HepG2 (cell line): Measurements from ENCODE around the gene LAMB2. TPM values are rescaled to one million over a fixed set of nuclear protein-coding genes. Genes with fewer than 3 reads are reported as not detected.
A peak's percentile ranks its signal among the peaks of the same experiment; 100 is the strongest.

Experiments
- ARHGAP35 ChIP-seq: sonication (generic); formaldehyde crosslinking; IDR thresholded peaks from 2 replicates; pipeline ENCODE4 v1.9.0; 2022; ENCODE audit warnings: mild to moderate bottlenecking, inconsistent platforms, moderate library complexity, missing genetic modification reagents, borderline replicate concordance
- BCL6 ChIP-seq: IDR thresholded peaks from 2 replicates; pipeline ENCODE4 v1.6.1; 2016; ENCODE audit warnings: missing genetic modification reagents, missing compliant biosample characterization
- CAMTA2 ChIP-seq: sonication (generic); formaldehyde crosslinking; IDR thresholded peaks from 2 replicates; pipeline ENCODE4 v1.4.0; 2020; ENCODE audit warnings: mild to moderate bottlenecking, missing genetic modification reagents, borderline replicate concordance
- ELF1 ChIP-seq: sonication (generic); formaldehyde crosslinking; IDR thresholded peaks from 2 replicates; pipeline ENCODE4 v1.4.0; 2020; ENCODE audit warnings: missing genetic modification reagents
- GPN1 ChIP-seq: sonication (generic); formaldehyde crosslinking; IDR thresholded peaks from 2 replicates; pipeline ENCODE4 v1.5.1; 2020; ENCODE audit warnings: missing genetic modification reagents, borderline replicate concordance
- HNRNPUL1 ChIP-seq: fragments of 200-400 bp; formaldehyde crosslinking; IDR thresholded peaks from 2 replicates; pipeline ENCODE4 v1.6.1; 2017; ENCODE audit warnings: low read depth, mild to moderate bottlenecking, low read length, moderate library complexity
- HOXA7 ChIP-seq: sonication (generic); formaldehyde crosslinking; IDR thresholded peaks from 2 replicates; pipeline ENCODE4 v1.8.1; 2022; ENCODE audit warnings: mild to moderate bottlenecking, missing genetic modification reagents, moderate library complexity
- IRF2 ChIP-seq: IDR thresholded peaks from 2 replicates; pipeline ENCODE4 v1.6.1; 2018; ENCODE audit warnings: missing genetic modification reagents, missing compliant biosample characterization
- RAD51 ChIP-seq: fragments of 450-650 bp; IDR thresholded peaks from 2 replicates; pipeline ENCODE4 v1.6.1; 2016; ENCODE audit warnings: borderline replicate concordance
- SALL1 ChIP-seq: sonication (generic); formaldehyde crosslinking; IDR thresholded peaks from 2 replicates; pipeline ENCODE4 v1.8.0; 2022; ENCODE audit warnings: mild to moderate bottlenecking, missing genetic modification reagents
- SAP130 ChIP-seq: IDR thresholded peaks from 2 replicates; pipeline ENCODE4 v1.6.1; 2016; ENCODE audit warnings: low read depth
- ZFP1 ChIP-seq: IDR thresholded peaks from 2 replicates; pipeline ENCODE4 v1.6.1; 2016
- ZFP62 ChIP-seq: sonication (generic); formaldehyde crosslinking; IDR thresholded peaks from 2 replicates; pipeline ENCODE4 v1.4.0; 2020; ENCODE audit warnings: missing genetic modification reagents
- ZNF331 ChIP-seq: sonication (generic); formaldehyde crosslinking; IDR thresholded peaks from 2 replicates; pipeline ENCODE4 v1.4.0; 2020; ENCODE audit warnings: missing genetic modification reagents
- ZNF550 ChIP-seq: sonication (generic); formaldehyde crosslinking; IDR thresholded peaks from 2 replicates; pipeline ENCODE4 v1.4.0; 2020; ENCODE audit warnings: mild to moderate bottlenecking, missing genetic modification reagents, borderline replicate concordance
- ZNF792 ChIP-seq: IDR thresholded peaks from 2 replicates; pipeline ENCODE4 v1.6.1; 2016
- polyA plus RNA-seq, 8 experiments: library from polyadenylated mRNA; depleted of rRNA in 3 of 8; stranded (reverse) in 7 of 8; unstranded in 1 of 8; fragments of >200 nt; fragmentation: Illumina TruSeq in 4 of 8; extraction: Trizol in 4 of 8; gene quantifications; 2 replicates each; pipeline versions ENCODE4 v1.2.1 to v1.2.3, GENCODE V29; 2011 to 2016; ENCODE audit warnings: low read depth in 4 of 8, missing spikeins in 1 of 8, mixed read lengths in 1 of 8; ENCODE audit not compliant: insufficient read depth in 1 of 8
- total RNA-seq, 5 experiments: library from RNA; depleted of rRNA; stranded (reverse); fragments of >200 nt; fragmentation: Illumina TruSeq; extraction: Trizol; gene quantifications; 2 replicates each; pipeline ENCODE4 v1.2.3, GENCODE V29; 2016; ENCODE audit warnings: low read depth in 1 of 5
- TF ChIP-seq, protein P1 (sequence below): sonication (generic); formaldehyde crosslinking; IDR thresholded peaks from 2 replicates; pipeline ENCODE4 v1.9.0; 2021; ENCODE audit warnings: missing genetic modification reagents, borderline replicate concordance
- TF ChIP-seq, protein P2 (sequence below): sonication (generic); formaldehyde crosslinking; IDR thresholded peaks from 2 replicates; pipeline ENCODE4 v1.9.0; 2022; ENCODE audit warnings: low read depth, missing genetic modification reagents
- TF ChIP-seq, protein P3 (sequence below): sonication (generic); formaldehyde crosslinking; IDR thresholded peaks from 2 replicates; pipeline ENCODE4 v1.5.1; 2020; ENCODE audit warnings: missing genetic modification reagents, mild to moderate bottlenecking, borderline replicate concordance
- TF ChIP-seq, protein P4 (sequence below): sonication (generic); formaldehyde crosslinking; conservative IDR thresholded peaks from 2 replicates; pipeline ENCODE4 v1.8.0; 2022; ENCODE audit warnings: missing genetic modification reagents
- TF ChIP-seq, protein P5 (sequence below): IDR thresholded peaks from 2 replicates; pipeline ENCODE4 v1.6.1; 2016; ENCODE audit warnings: missing compliant biosample characterization, missing genetic modification reagents, borderline replicate concordance

Gene LAMB2
- total and polyA plus RNA-seq, 2 of the 13 experiments (the other 11 are each of a cell fraction or from before 2014, with no cell fraction given) = 208 to 443 TPM

DNA sequence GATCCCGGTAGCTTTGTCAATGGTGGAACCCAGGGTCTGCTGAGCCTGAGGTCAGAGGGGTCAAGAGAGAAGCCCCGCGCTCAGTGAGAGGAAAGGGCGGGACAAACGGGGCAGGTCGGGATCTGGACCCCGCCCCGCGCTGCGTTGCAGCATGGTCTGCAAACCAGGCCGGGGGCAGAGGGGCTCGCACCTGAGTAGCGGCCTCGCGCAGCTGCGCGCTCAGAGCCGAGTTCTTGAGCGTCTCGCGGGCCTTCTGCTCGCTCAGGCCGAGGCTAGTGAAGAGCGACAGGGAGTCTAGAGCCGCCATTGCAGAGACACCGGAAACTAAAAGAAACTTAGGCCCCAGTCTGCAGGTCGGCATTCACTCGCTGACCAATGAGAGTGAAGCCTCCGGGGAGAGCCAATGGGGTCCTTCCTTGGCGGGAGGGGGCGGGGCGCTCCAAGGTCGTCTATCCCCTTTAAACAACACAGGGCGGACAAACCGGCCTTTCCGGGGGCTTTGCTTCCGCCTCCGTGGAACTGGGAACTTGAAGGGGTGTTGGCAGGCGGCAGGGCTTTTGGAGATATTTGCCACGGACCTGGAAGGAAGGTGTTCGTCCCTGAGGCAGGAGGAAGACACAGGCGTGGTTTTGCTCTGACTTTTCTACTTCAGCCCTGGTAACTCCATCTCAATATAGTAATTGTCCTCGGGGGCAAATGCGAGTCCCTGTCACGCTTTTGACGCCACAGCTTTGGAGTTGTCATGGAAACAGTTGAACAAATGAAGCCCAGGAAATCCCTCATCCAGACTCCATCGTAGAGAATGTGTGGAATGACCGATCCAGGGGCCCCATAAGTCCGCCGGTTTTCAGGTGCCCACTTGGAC lies 28.2 kb downstream of the LAMB2 start, which contains the start of gene QARS1 (continued):
- TF ChIP-seq, protein P1, sequence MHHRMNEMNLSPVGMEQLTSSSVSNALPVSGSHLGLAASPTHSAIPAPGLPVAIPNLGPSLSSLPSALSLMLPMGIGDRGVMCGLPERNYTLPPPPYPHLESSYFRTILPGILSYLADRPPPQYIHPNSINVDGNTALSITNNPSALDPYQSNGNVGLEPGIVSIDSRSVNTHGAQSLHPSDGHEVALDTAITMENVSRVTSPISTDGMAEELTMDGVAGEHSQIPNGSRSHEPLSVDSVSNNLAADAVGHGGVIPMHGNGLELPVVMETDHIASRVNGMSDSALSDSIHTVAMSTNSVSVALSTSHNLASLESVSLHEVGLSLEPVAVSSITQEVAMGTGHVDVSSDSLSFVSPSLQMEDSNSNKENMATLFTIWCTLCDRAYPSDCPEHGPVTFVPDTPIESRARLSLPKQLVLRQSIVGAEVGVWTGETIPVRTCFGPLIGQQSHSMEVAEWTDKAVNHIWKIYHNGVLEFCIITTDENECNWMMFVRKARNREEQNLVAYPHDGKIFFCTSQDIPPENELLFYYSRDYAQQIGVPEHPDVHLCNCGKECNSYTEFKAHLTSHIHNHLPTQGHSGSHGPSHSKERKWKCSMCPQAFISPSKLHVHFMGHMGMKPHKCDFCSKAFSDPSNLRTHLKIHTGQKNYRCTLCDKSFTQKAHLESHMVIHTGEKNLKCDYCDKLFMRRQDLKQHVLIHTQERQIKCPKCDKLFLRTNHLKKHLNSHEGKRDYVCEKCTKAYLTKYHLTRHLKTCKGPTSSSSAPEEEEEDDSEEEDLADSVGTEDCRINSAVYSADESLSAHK = no peak
- TF ChIP-seq, protein P2, sequence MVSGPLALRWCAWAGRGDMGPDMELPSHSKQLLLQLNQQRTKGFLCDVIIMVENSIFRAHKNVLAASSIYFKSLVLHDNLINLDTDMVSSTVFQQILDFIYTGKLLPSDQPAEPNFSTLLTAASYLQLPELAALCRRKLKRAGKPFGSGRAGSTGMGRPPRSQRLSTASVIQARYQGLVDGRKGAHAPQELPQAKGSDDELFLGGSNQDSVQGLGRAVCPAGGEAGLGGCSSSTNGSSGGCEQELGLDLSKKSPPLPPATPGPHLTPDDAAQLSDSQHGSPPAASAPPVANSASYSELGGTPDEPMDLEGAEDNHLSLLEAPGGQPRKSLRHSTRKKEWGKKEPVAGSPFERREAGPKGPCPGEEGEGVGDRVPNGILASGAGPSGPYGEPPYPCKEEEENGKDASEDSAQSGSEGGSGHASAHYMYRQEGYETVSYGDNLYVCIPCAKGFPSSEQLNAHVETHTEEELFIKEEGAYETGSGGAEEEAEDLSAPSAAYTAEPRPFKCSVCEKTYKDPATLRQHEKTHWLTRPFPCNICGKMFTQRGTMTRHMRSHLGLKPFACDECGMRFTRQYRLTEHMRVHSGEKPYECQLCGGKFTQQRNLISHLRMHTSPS (CRISPR knock-in tag) = no peak
- TF ChIP-seq, protein P3, sequence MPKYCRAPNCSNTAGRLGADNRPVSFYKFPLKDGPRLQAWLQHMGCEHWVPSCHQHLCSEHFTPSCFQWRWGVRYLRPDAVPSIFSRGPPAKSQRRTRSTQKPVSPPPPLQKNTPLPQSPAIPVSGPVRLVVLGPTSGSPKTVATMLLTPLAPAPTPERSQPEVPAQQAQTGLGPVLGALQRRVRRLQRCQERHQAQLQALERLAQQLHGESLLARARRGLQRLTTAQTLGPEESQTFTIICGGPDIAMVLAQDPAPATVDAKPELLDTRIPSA (CRISPR knock-in tag) = no peak
- 0 out of 2 replicates have a peak, but pooled peaks have one; percentile 35 for TF ChIP-seq ZNF792 (CRISPR knock-in tag)
- no peak for TF ChIP-seq HNRNPUL1
- TF ChIP-seq GPN1 (CRISPR knock-in tag) = no peak
- TF ChIP-seq SAP130 = peak; percentile 95
- TF ChIP-seq ZFP1 (CRISPR knock-in tag) = peak; percentile 26; the same call in 1 of the 2 replicates
- peak; percentile 19; the same call in 1 of the 2 replicates for TF ChIP-seq BCL6 (CRISPR knock-in tag)
- no peak for TF ChIP-seq ZNF331 (CRISPR knock-in tag)
- TF ChIP-seq SALL1 (CRISPR knock-in tag) = peak; percentile 81
- TF ChIP-seq, protein P4, sequence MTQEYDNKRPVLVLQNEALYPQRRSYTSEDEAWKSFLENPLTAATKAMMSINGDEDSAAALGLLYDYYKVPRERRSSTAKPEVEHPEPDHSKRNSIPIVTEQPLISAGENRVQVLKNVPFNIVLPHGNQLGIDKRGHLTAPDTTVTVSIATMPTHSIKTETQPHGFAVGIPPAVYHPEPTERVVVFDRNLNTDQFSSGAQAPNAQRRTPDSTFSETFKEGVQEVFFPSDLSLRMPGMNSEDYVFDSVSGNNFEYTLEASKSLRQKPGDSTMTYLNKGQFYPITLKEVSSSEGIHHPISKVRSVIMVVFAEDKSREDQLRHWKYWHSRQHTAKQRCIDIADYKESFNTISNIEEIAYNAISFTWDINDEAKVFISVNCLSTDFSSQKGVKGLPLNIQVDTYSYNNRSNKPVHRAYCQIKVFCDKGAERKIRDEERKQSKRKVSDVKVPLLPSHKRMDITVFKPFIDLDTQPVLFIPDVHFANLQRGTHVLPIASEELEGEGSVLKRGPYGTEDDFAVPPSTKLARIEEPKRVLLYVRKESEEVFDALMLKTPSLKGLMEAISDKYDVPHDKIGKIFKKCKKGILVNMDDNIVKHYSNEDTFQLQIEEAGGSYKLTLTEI = no peak
- TF ChIP-seq CAMTA2 = peak; percentile 89; the same call in 1 of the 2 replicates
- peak; percentile 59 for TF ChIP-seq IRF2
- TF ChIP-seq HOXA7 = no peak
- TF ChIP-seq RAD51 = no peak
- TF ChIP-seq ELF1 (CRISPR knock-in tag) = peak; percentile 83
- TF ChIP-seq ARHGAP35 = no peak
- no peak for TF ChIP-seq ZNF550 (CRISPR knock-in tag)
- no peak for TF ChIP-seq ZFP62
- TF ChIP-seq, protein P5, sequence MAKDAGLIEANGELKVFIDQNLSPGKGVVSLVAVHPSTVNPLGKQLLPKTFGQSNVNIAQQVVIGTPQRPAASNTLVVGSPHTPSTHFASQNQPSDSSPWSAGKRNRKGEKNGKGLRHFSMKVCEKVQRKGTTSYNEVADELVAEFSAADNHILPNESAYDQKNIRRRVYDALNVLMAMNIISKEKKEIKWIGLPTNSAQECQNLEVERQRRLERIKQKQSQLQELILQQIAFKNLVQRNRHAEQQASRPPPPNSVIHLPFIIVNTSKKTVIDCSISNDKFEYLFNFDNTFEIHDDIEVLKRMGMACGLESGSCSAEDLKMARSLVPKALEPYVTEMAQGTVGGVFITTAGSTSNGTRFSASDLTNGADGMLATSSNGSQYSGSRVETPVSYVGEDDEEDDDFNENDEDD (CRISPR knock-in tag) = peak; percentile 74; the same call in 1 of the 2 replicates
